HG02763 (cell line): ENCODE results near the gene TMEM151A.

ENCODE experiments used
- ATAC-seq: cut with Tn5 transposase; IDR thresholded peaks from one replicate; pipeline ENCODE4 v1.9.1; 2021; ENCODE audit warnings: mild to moderate bottlenecking, moderate library complexity; ENCODE audit not compliant: unreplicated experiment

Gene TMEM151A

GRCh38 chr11:66282468-66283455 is 8.9 kb upstream of the TMEM151A start:
- peak; percentile 74 for ATAC-seq

- ATAC-seq: no peak
Observed at GRCh38 chr11:66283461-66284105, 8.1 kb upstream of the TMEM151A start.

GRCh38 chr11:66284526-66285078 is 7.1 kb upstream of the TMEM151A start:
- no peak for ATAC-seq

GRCh38 chr11:66285250-66285947 is 6.3 kb upstream of the TMEM151A start:
- ATAC-seq: no peak

GRCh38 chr11:66286699-66287098 is 5.0 kb upstream of the TMEM151A start:
- ATAC-seq: no peak

GRCh38 chr11:66287211-66287888 is 4.3 kb upstream of the TMEM151A start:
- no peak for ATAC-seq

- ATAC-seq: no peak
Observed at GRCh38 chr11:66287889-66288670, 3.6 kb upstream of the TMEM151A start.

GRCh38 chr11:66288671-66289547 is 2.8 kb upstream of the TMEM151A start, which contains the start of gene YIF1A:
TSS of gene YIF1A (minus strand) at chr11:66289143. CDS start at chr11:66288985, 158 bp downstream.
- ATAC-seq: peak; percentile 88

GRCh38 chr11:66289548-66290329 is 2.0 kb upstream of the TMEM151A start:
- peak; percentile 37 for ATAC-seq

- no peak for ATAC-seq
Observed at GRCh38 chr11:66290330-66290621, 1.4 kb upstream of the TMEM151A start.

- no peak for ATAC-seq
Observed at GRCh38 chr11:66291303-66291705, 390 bp upstream of the TMEM151A start.

- no peak for ATAC-seq
Observed at GRCh38 chr11:66292543-66293332, 1.0 kb downstream of the TMEM151A start.

- ATAC-seq: no peak
Observed at GRCh38 chr11:66293352-66293751, 1.7 kb downstream of the TMEM151A start.

GRCh38 chr11:66293777-66294625 is 2.3 kb downstream of the TMEM151A start:
- no peak for ATAC-seq

- no peak for ATAC-seq
Observed at GRCh38 chr11:66294626-66295620, 3.2 kb downstream of the TMEM151A start.
